H54 (cell line): ENCODE data around the gene TMEM87B.

Experiments
- DNase-seq: peaks from one replicate; pipeline ENCODE4 v3.0.0; 2011; ENCODE audit warnings: low spot score, mixed read lengths; ENCODE audit not compliant: insufficient read length
- FAIRE-seq: peaks from 3 replicates; lab custom pipeline; 2011; peaks lifted over from hg19 to GRCh38; lab: Jason Lieb, UNC
- POLR2A ChIP-seq: IDR thresholded peaks from 2 replicates; pipeline ENCODE4 v1.6.1; 2011; ENCODE audit warnings: low read depth, mild to moderate bottlenecking, low read length

TMEM87B gene

DNA sequence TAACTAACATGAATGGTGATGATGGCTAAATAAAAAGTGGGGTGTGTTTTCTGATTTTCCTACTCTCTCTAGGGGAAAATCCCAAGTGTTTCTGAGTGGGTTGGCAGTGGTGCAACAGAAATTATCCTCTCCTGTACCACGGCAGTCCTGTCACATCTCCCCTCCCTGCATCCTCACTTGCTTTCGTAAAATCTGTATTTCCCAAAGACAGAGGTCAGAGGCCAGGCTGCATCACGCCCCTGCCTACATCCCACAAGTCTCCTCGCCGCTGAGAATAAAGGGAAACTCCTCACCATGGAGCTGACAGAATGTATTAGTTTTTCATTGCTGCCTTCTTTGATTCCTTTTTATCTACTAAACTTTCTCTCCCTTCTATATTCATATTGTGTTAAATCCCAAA, 96.2 kb downstream of the TMEM87B start:
- TF ChIP-seq POLR2A, result no peak
- FAIRE-seq (no peak), DNase-seq (no peak)

DNA sequence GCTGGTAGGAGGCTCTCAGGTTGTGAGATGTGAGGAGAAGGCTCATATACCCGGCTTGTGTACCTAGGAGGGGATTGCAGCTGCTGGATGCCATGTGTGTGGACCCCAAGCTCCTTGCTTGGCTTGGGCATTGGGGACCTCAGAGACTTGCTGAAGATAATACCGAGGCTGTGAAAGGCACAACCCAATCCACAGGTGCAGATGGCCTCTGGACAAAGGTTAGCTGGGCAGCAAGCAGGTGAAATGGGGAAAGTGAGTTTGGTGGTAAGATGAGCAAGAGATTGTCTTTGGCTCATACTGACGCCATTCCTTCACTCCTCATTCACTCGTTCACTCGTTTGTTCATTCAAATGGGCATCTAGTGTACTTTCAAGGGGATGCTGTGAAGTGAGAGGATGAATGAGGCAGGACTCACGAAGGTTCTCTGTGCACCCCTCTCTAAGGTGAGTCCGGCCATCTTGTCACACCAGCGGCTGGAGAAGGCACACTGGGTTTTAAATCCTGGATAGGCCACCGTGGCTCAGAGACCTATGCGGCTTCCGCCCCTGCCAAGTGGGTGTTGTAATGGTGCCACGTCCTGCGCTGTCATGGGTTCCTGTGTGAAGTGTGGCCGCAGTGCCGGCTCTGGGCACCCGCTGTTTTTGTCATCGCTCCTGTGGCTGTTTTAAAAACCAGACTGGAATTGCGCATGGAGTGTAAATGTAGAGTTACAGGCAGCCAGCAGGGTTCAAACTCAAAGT, 96.8 kb downstream of the TMEM87B start:
- no peak for DNase-seq
- FAIRE-seq, result no peak
- no peak for TF ChIP-seq POLR2A

DNA sequence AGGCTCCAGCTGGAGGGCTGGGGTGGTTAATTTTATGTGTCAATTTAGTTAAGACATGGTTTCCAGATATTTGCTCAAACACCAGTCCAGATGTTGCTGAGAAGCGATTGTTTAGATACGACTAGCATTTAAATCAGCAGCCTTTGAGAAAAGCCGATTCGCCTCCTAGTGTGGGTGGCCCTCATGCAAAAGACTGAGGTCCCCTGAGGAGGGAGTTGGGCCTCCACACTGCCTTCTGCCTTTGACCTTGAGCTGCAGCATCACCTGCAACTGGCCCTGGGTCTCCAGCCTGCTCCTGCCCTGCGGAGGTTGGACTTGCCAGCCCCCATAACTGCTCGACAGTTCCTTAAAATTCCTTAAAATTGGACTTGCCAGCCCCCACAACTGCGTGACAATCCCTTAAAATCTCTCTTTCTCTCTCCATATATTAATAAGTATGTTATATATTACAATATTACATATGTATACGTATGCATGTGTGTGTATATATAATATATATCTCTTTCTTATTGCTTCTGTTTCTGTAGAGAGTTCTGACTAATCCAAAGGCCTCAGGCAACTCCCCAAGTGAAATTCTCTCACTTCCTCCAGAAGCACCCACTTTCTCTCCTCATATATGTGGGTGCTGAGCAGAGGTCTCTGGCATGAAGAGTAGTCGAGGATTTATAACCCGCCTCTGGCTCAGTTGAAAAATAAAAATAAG, 97.6 kb downstream of the TMEM87B start:
- DNase-seq, result no peak
- no peak for TF ChIP-seq POLR2A
- FAIRE-seq, result no peak

DNA sequence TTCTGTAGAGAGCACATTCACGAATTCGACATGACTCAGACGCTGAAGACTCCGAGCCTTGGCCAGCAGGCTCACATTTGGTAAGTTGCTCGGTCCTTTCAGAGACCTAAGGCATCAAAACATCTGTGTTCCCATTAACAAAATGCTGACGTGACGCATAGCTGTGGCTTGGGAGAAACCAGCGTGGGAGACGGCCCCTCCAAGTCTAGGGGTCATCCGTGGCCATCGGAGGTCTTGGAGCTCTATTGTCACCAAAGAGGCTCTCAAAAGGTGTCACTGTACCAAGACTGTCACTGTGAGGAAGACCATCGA, 98.1 kb downstream of the TMEM87B start:
- DNase-seq (no peak), FAIRE-seq (no peak)
- no peak for TF ChIP-seq POLR2A

DNA sequence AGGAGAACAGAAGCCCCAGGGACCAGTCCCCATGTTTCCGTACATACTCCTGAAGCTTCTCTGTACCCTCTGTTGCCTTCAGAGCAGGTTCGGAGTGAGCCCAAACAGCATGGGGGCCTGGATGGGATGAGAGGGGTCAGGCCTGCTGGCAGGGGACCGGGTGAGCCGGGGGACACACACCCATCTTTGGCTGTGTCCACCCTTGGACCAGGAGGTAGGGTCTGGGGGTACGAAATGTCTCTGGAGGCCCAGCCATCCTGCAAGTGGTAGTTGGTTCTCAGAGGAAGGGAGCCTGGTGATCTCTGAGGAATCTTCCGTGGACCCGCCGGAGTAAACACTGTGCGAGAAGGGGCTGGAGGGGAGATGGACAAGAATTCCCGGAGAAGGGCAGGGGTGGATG, 98.4 kb downstream of the TMEM87B start:
- FAIRE-seq (no peak), DNase-seq (no peak)
- TF ChIP-seq POLR2A, result no peak

DNA sequence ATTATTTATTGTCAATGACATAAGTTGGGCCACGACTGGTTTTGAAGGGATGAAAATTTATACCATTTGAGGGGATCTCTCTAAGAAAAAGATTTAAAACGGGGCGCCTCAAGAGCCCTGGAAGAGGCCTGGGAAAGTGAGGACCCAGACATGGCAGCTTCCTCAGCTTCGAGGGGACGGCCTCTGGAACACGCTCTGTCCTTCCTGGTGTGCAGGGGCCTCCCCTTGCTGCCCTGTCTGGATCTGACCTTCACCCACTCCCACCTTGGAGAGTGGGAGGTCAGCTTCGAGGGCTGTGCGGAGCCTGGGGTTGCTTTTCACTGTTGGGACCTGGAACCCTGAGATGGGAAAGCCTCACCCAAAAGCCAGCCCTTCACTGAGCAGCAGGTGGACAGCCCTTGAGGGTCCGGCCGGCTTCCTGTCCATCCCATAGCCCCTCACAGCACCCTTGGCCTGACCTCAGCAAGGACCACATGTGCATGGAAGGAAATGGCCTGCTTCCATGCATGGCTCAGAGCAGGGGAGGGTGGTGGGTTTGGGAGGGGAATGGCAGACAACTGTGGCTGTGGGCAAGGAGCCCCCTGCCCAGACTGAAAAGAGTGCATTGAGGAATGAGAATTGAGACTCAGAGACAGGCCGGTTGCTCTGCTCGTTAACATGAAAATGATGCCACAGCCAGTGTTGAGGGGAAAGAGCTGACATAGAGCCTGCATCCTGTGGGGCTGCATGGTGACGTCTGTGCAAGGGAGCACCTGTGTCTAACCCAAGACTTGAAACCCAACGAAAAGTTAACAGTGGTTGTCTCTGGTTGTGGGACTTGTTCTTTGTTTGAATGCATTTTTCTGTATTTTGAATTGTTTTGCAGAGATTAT, 99.4 kb downstream of the TMEM87B start:
- TF ChIP-seq POLR2A, result no peak
- DNase-seq, result no peak
- no peak for FAIRE-seq

DNA sequence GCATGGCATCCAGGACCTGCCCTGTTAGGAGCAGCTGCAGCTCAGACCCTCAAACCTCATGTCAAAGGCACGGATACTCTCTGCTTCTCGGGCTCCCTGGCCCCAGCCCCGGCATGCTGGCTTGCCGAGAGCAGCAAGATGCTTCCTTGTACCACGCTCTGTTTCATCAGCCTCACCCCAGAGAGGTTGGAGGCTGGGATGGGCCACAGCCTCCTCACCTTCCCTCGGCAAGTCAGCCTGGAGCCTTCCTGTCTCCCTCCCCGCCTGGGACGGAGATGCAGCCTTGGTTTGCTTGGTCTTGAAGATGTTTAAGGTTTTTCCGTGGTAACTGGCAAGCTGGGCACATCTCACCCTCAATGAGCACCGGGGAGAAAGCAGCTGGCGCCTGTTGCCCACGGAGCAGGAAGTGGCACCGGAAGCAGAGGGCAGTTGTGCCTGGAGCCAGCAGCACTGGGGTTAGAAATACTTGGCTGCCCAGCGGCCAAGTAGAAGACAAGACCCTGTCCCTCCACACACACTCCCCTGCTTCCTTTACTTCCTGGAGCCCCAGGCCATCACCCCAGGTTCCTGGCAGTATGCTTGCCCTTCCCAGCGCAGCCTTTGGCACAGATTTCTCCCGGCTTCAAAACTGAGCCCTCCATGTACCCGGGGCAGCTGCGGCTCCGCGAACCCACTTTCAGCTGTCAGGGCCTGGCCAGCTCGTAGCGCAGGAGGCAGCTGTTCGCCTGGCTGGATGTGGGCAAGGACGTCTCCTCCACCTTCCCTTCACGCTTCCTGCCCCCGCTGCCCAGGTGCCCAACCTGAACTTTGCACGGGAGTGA, 100.5 kb downstream of the TMEM87B start:
- TF ChIP-seq POLR2A, result no peak
- FAIRE-seq (no peak), DNase-seq (no peak)

DNA sequence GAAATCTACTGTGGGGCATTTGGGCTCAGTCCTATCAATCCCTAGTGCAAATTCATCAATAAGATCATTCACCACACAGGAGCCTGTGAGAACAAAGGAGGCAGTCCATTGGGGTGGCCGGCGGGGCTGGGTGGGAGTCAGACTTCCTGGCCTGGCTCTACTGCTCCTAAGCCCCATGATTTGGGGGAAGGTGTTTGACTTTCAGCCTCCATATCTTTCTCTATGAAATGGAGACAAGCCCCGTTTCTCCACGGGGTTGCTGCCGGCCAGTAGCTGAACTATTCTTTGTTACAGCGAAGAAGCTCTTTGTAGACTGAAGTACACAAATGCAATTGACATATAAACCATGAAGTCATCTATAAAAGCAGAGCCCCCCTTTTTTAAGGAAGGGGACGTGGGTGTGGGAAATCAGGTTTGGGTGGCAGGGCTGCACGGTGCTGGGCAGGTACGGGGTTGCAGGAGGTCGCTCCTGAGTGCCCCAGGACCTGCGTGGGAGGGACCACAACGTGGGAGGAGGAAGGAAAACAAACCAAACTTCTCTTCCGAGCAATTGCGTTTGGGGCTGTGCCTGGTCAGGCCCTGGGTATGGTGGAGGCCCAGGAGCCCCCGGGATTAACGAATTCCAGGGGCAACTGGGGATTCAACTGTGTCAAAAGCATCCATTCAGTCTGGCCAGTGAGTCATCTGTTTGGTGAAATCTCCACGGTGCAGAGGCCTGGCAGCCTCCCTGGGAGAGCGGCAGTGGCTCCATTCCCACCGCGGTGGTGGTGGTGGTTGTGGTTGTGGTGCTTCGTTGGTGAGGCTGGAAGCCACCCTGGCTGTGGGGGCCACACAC, 101.3 kb downstream of the TMEM87B start:
- no peak for TF ChIP-seq POLR2A
- no peak for DNase-seq
- no peak for FAIRE-seq

DNA sequence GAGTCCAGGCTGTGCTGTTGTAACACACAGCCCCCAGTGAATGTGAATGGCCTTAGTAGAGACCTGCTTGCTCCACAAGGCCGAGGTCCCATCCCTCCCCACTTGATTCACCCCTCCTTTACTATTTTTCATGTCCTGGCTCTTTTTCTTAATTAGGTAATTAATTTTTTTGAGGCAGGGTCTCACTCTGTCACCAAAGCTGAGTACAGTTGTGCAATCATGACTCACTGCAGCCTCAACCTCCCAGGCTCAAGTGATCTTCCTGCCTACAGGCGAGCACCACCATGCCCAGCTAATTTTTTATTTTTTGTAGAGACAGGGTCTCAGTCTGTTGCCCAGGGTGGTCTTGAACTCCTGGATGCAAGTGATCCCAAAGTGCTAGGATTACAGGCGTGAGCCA, 102.4 kb downstream of the TMEM87B start:
- DNase-seq, result no peak
- no peak for TF ChIP-seq POLR2A
- FAIRE-seq, result no peak

DNA sequence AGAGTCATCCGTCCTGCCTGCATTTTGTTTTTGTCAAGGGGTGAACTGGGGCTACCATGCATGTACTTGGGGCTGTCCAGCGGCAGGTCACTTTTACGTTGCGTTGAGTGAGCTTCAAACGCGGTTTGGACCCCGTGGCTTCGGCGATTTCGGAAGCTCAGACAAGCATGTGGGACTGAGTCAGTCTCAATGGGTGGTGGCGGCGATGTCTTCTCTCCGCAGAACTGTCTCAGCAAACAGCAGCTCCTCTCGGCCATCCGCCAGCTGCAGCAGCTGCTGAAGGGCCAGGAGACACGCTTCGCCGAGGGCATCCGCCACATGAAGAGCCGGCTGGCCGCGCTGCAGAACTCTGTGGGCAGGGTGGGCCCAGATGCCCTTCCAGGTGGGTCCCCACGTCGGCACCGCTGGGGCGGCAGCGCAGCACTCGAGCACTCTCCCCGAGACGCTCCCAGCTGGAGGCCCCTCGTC, 104.4 kb downstream of the TMEM87B start:
- no peak for TF ChIP-seq POLR2A
- FAIRE-seq, result no peak
- no peak for DNase-seq

DNA sequence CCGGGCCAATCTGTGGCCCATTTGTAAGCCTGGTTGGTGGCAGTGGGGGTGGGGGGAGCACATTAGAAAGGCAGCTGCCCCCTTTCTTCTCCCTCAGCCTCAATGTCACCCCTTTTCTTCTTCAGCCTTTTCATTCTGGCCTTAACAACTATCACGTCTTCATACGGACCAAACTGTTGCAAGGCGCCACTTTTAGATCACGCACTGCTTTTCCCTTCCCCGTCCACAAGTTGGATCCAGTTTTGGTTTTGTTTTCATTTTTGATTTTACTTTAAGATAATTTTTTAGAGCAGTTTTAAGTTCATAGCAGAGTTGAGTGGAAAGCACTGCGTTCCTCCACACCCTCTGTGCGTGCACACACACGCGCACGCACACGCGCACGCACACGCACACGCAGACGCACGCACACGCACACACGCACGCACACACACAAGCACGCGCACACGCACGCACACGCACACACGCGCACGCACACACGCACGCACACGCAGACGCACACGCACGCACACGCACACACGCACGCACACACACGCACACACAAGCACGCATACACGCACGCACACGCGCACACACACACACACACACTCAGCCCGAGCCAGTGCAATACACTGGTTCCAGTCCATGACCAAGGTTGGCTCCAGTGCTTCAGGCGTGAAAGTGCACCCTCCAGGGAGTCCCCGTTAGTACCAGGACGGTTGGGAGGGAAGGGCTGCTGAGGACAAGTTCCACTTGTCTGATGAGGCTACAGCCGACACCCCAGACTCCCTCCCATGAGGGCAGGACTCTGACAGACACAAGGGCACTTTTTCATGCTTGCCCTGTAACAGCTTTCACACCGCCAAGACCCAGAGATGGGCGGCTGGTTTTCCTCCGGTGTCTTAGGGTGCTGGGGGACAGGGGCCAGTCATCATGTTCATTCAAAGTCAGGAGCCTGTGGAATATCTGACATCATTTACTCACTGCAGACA, 105.5 kb downstream of the TMEM87B start:
- FAIRE-seq, result no peak
- DNase-seq, result no peak
- TF ChIP-seq POLR2A, result no peak
